Effector memory CD4-positive, alpha-beta T cell (primary cell): ENCODE measurements around the gene CLDN11.

Experiments
- DNase-seq, 3 donors: peaks; one replicate each; pipeline ENCODE4 v3.0.0-alpha.2; 2020
- H3K27ac ChIP-seq: 2 replicates; pipeline ENCODE4 v1.7.0; 2013; ENCODE audit warnings: mild to moderate bottlenecking, low read length, moderate library complexity; ENCODE audit not compliant: insufficient read depth, poor library complexity, severe bottlenecking
- H3K27me3 ChIP-seq: replicated peaks from 2 replicates; pipeline ENCODE4 v1.7.0; 2013; ENCODE audit warnings: mild to moderate bottlenecking, low read length; ENCODE audit not compliant: insufficient read depth, control insufficient read depth, poor library complexity, severe bottlenecking
- H3K36me3 ChIP-seq: 2 replicates; pipeline ENCODE4 v1.7.0; 2013; ENCODE audit warnings: mild to moderate bottlenecking, low read length, moderate library complexity; ENCODE audit not compliant: control insufficient read depth, insufficient read depth
- H3K4me1 ChIP-seq: 2 replicates; pipeline ENCODE4 v1.7.0; 2013; ENCODE audit warnings: low read length, mild to moderate bottlenecking; ENCODE audit not compliant: control insufficient read depth, insufficient read depth, poor library complexity, severe bottlenecking
- H3K4me3 ChIP-seq: 2 replicates; pipeline ENCODE4 v1.7.0; 2013; ENCODE audit warnings: low read length, low read depth, mild to moderate bottlenecking; ENCODE audit not compliant: insufficient read depth, poor library complexity, severe bottlenecking
- H3K9me3 ChIP-seq: 2 replicates; pipeline ENCODE4 v1.7.0; 2013; ENCODE audit warnings: mild to moderate bottlenecking, low read length, moderate library complexity; ENCODE audit not compliant: control insufficient read depth

Gene CLDN11

GRCh38 chr3:170467571-170468147, 49.0 kb downstream of the CLDN11 start:
- no peak for DNase-seq
- peaks cover 2% of the 10 kb centered on the region for H3K27me3 ChIP-seq
- no peak overlapping the region for H3K27ac ChIP-seq
- H3K36me3 ChIP-seq, result no peaks in the 10 kb centered on the region
- H3K4me3 ChIP-seq, result no peak overlapping the region
- no peaks in the 10 kb centered on the region for H3K9me3 ChIP-seq
- H3K4me1 ChIP-seq, result no peaks in the 10 kb centered on the region

GRCh38 chr3:170469151-170470062, 50.7 kb downstream of the CLDN11 start:
- no peaks in the 10 kb centered on the region for H3K9me3 ChIP-seq
- no peaks in the 10 kb centered on the region for H3K4me1 ChIP-seq
- H3K27me3 ChIP-seq, result peaks cover 2% of the 10 kb centered on the region
- DNase-seq, result no peak
- no peak overlapping the region for H3K27ac ChIP-seq
- no peaks in the 10 kb centered on the region for H3K36me3 ChIP-seq
- no peak overlapping the region for H3K4me3 ChIP-seq

- Histone ChIP-seq H3K36me3 (no peaks in the 10 kb centered on the region), H3K27ac (no peak overlapping the region), H3K4me3 (no peak overlapping the region), H3K9me3 (no peaks in the 10 kb centered on the region), H3K27me3 (peaks cover 2% of the 10 kb centered on the region), H3K4me1 (no peaks in the 10 kb centered on the region)
- no peak for DNase-seq
These were observed 51.7 kb downstream of the CLDN11 start for GRCh38 chr3:170470063-170471016.

GRCh38 chr3:170471149-170471548, 52.5 kb downstream of the CLDN11 start:
- DNase-seq, result no peak
- Histone ChIP-seq H3K4me3 (no peak overlapping the region), H3K27me3 (peaks cover 2% of the 10 kb centered on the region), H3K9me3 (no peaks in the 10 kb centered on the region), H3K27ac (no peak overlapping the region), H3K36me3 (no peaks in the 10 kb centered on the region), H3K4me1 (no peaks in the 10 kb centered on the region)

- no peaks in the 10 kb centered on the region for H3K36me3 ChIP-seq
- no peaks in the 10 kb centered on the region for H3K4me1 ChIP-seq
- no peak for DNase-seq
- H3K27ac ChIP-seq, result no peak overlapping the region
- H3K27me3 ChIP-seq, result no peaks in the 10 kb centered on the region
- H3K9me3 ChIP-seq, result no peaks in the 10 kb centered on the region
- H3K4me3 ChIP-seq, result no peak overlapping the region
These were observed 54.7 kb downstream of the CLDN11 start for GRCh38 chr3:170473358-170473757.

- no peak for DNase-seq
- Histone ChIP-seq H3K27ac (no peak overlapping the region), H3K4me3 (no peak overlapping the region)
These were observed 56.5 kb downstream of the CLDN11 start for GRCh38 chr3:170475092-170475685.

GRCh38 chr3:170476291-170476690, 57.6 kb downstream of the CLDN11 start:
- no peak overlapping the region for H3K27ac ChIP-seq
- H3K36me3 ChIP-seq, result no peaks in the 10 kb centered on the region
- H3K9me3 ChIP-seq, result no peaks in the 10 kb centered on the region
- no peak for DNase-seq
- no peaks in the 10 kb centered on the region for H3K27me3 ChIP-seq
- H3K4me1 ChIP-seq, result no peaks in the 10 kb centered on the region
- H3K4me3 ChIP-seq, result no peak overlapping the region

More at GRCh38 chr3:170475092-170475685, 56.5 kb downstream of the CLDN11 start:
- Histone ChIP-seq H3K36me3 (no peaks in the 10 kb centered on the region), H3K27me3 (no peaks in the 10 kb centered on the region), H3K4me1 (no peaks in the 10 kb centered on the region), H3K9me3 (no peaks in the 10 kb centered on the region)

- Histone ChIP-seq H3K9me3 (no peaks in the 10 kb centered on the region), H3K27ac (no peak overlapping the region), H3K27me3 (no peaks in the 10 kb centered on the region), H3K4me3 (no peak overlapping the region), H3K36me3 (no peaks in the 10 kb centered on the region), H3K4me1 (no peaks in the 10 kb centered on the region)
- DNase-seq, result no peak
These were observed 58.7 kb downstream of the CLDN11 start for GRCh38 chr3:170477395-170477794.

- Histone ChIP-seq H3K4me1 (no peaks in the 10 kb centered on the region), H3K36me3 (no peaks in the 10 kb centered on the region), H3K27me3 (no peaks in the 10 kb centered on the region), H3K4me3 (no peak overlapping the region), H3K27ac (no peak overlapping the region), H3K9me3 (no peaks in the 10 kb centered on the region)
- no peak for DNase-seq
These were observed 61.4 kb downstream of the CLDN11 start for GRCh38 chr3:170480111-170480510.
